ENCODE measurements around the gene PAIP1.

The PAIP1 gene

GRCh38 chr5:43484106-43484849 lies 72.6 kb downstream of the PAIP1 start:
- POLR2A ChIA-PET, result interaction anchor here (0.6 to 3.2 kb wide), 49 partner anchors 8 to 1337 kb away, joined by 3 to 47 read pairs (median 6); partner anchors contain the start of genes C5orf34, CCL28, HMGCS1 and NIM1K
- CTCF ChIA-PET, result interaction anchor here (0.6 to 2.7 kb wide), 12 partner anchors 8 to 564 kb away, joined by 3 to 16 read pairs (median 3); partner anchors contain the start of gene HMGCS1
- DNase-seq (ENCODE audit: extremely low spot score), result peak; percentile 80
- no peak for TF ChIP-seq SUZ12 (IDR thresholded peaks at IDR 0.05)
- TF ChIP-seq ZNF384 (IDR thresholded peaks at IDR 0.05), result no peak
- TF ChIP-seq, protein P1, sequence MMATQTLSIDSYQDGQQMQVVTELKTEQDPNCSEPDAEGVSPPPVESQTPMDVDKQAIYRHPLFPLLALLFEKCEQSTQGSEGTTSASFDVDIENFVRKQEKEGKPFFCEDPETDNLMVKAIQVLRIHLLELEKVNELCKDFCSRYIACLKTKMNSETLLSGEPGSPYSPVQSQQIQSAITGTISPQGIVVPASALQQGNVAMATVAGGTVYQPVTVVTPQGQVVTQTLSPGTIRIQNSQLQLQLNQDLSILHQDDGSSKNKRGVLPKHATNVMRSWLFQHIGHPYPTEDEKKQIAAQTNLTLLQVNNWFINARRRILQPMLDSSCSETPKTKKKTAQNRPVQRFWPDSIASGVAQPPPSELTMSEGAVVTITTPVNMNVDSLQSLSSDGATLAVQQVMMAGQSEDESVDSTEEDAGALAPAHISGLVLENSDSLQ (IDR thresholded peaks at IDR 0.05), result peak; percentile 72
- no peak for TF ChIP-seq FOXA1 (IDR thresholded peaks at IDR 0.05)
- no peak for TF ChIP-seq NFRKB (IDR thresholded peaks at IDR 0.05)
- TF ChIP-seq FOXM1 (IDR thresholded peaks at IDR 0.05; ENCODE audit: borderline replicate concordance), result no peak
- peak; percentile 63 for TF ChIP-seq L3MBTL2 (conservative IDR thresholded peaks at IDR 0.05)
- no peak for TF ChIP-seq BHLHE40 (IDR thresholded peaks at IDR 0.05; ENCODE audit: borderline replicate concordance)
- TF ChIP-seq FOXK2 (IDR thresholded peaks at IDR 0.05), result no peak

- POLR2A ChIA-PET, result interaction anchor here (0.6 to 3.2 kb wide), 52 partner anchors 7 to 1338 kb away, joined by 3 to 47 read pairs (median 5); partner anchors contain the start of genes C5orf34, CCL28, HMGCS1 and NIM1K
- TF ChIP-seq, protein P1 (IDR thresholded peaks at IDR 0.05), result 0 out of 2 replicates have a peak, but pooled peaks have one; percentile 18
- TF ChIP-seq TARDBP (IDR thresholded peaks at IDR 0.05), result peak; percentile 93
- no peak for TF ChIP-seq SUZ12 (IDR thresholded peaks at IDR 0.05)
- TF ChIP-seq ELF4 (IDR thresholded peaks at IDR 0.05), result peak; percentile 37; the same call in 1 of the 2 replicates
- peak; percentile 77 for TF ChIP-seq L3MBTL2 (conservative IDR thresholded peaks at IDR 0.05)
- no peak for TF ChIP-seq FOXA1 (IDR thresholded peaks at IDR 0.05)
- TF ChIP-seq ZNF384 (IDR thresholded peaks at IDR 0.05), result no peak
- peak; percentile 86 for DNase-seq (ENCODE audit: extremely low spot score)
- CTCF ChIA-PET, result interaction anchor here (0.6 to 2.7 kb wide), 11 partner anchors 34 to 563 kb away, joined by 3 to 16 read pairs (median 3); partner anchors contain the start of gene HMGCS1
These were observed 73.4 kb downstream of the PAIP1 start, which contains the start of gene TMEM267 for GRCh38 chr5:43483298-43484105. TSS of gene TMEM267 (minus strand) at chr5:43483865. CDS start at chr5:43453969, 29,896 bp downstream.

GRCh38 chr5:43482490-43483297 lies 74.2 kb downstream of the PAIP1 start:
- ChIA-PET POLR2A (interaction anchor here (1.3 to 2.2 kb wide), 2 partner anchors 13 to 32 kb away, joined by 4 to 5 read pairs; partner anchors contain the start of gene C5orf34), CTCF (no interaction called here)
- TF ChIP-seq NFRKB (IDR thresholded peaks at IDR 0.05) (no peak), HDGF (IDR thresholded peaks at IDR 0.05; ENCODE audit: borderline replicate concordance) (no peak), SP1 (IDR thresholded peaks at IDR 0.05) (no peak)
- TF ChIP-seq, protein P1 (IDR thresholded peaks at IDR 0.05), result no peak; the same call in 1 of the 2 replicates
- DNase-seq (ENCODE audit: extremely low spot score), result no peak

Data from HEK293T (cell line).